Measurements from ENCODE around the gene OR1E2.

OR1E2 gene

DNA sequence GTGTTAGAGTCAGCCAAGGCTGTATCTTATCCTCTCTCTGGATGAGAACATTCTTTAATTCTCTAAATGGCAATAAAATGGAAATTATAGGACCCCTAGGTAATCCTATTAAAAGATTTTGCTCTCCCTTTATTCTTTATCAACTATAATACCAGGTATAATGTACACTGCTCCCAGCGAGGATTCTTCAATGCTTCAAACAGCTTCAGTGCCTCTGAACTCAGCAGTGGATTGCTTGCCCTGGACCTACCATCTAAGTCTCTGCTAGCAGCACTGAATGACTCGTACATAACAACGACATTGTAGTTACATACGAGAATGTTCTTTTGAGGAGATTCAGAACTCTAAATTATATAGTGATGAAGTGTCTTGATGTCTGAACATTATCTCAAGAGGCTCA, 43.9 kb downstream of the OR1E2 start:
- no peak for DNase-seq

- no peak for DNase-seq
Observed at GRCh38 chr17:3385869-3386816, 47.5 kb downstream of the OR1E2 start, which contains the start of gene OR3A2. TSS of gene OR3A2 (minus strand) at chr17:3386308.
